ENCODE results near the gene PLCL2.

DNA sequence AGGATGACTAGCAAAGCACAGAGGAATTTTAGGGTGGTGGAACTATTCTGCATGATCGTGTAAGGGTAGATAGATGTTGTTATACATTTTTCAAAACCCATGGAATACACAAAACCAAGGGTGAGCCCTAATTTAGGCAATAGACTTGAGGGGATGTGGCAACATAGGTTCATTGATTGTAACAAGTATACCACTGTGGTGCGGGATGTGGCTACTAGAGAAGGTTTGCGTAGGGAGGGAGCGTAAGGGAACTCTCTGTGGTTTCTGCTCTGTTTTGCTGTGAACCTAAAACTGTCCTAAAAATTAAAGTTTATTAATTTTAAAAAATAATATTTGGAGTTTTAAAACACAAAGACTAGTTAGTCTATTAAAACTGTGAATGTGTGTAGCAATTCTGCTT lies 202.8 kb downstream of the PLCL2 start:
- TF ChIP-seq, protein P1, sequence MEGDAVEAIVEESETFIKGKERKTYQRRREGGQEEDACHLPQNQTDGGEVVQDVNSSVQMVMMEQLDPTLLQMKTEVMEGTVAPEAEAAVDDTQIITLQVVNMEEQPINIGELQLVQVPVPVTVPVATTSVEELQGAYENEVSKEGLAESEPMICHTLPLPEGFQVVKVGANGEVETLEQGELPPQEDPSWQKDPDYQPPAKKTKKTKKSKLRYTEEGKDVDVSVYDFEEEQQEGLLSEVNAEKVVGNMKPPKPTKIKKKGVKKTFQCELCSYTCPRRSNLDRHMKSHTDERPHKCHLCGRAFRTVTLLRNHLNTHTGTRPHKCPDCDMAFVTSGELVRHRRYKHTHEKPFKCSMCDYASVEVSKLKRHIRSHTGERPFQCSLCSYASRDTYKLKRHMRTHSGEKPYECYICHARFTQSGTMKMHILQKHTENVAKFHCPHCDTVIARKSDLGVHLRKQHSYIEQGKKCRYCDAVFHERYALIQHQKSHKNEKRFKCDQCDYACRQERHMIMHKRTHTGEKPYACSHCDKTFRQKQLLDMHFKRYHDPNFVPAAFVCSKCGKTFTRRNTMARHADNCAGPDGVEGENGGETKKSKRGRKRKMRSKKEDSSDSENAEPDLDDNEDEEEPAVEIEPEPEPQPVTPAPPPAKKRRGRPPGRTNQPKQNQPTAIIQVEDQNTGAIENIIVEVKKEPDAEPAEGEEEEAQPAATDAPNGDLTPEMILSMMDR (IDR thresholded peaks at IDR 0.05 in 8 of 11, conservative IDR thresholded peaks at IDR 0.05 in 3 of 11): no peak
- TF ChIP-seq POLR2AphosphoS5 (IDR thresholded peaks at IDR 0.05) (peak in 1 of 3 donors; percentile 8), POLR2A (IDR thresholded peaks at IDR 0.05) (no peak)

All from spleen (tissue), 7 donors.